ENCODE measurements around the gene POLR2C.

POLR2C gene

DNA sequence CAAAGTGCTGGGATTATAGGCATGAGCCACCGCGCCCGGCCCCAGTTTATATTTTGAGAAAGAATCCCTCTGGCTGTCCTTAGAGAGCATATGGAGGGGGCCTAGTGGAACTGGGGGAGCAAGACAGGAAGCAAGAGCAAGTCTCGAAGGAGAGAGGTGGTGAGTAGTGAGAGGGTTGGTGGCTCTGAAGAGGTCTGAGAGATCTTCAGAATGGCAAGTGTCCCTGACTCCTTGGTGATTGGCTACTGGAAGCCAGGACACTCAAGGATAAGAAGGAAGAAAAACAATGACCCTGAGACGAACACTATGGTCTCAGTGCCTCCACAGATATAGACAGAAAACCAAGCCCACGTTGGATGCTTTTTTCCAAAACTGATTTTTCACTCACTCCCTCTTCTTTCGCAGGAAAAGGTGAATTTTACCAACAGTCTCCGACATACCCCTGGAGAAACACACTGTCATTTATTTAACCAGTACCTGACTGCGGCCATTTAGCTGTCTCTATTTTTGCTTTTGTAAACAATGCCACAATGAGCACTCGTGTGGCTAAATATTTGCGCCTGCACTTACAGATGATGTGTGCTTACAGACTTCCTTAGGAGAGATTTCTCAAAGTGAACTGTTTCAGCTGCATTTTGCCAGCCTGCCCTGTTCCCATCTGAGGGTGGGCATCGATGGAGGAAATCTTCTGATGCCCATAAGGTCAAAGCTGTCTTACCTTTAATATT, 39.7 kb downstream of the POLR2C start:
- Histone ChIP-seq H3K36me3 (ENCODE audit: control insufficient read depth, insufficient read depth, low read length) (no peaks in the 10 kb centered on the region), H3K9ac (ENCODE audit: low read length) (no peak overlapping the region), H3K27me3 (ENCODE audit: control insufficient read depth, insufficient read depth, low read length) (no peaks in the 10 kb centered on the region), H3K4me1 (ENCODE audit: control insufficient read depth, insufficient read depth, low read length) (no peaks in the 10 kb centered on the region), H3K27ac (ENCODE audit: low read depth, low read length) (no peak overlapping the region), H3K4me3 (ENCODE audit: low read length) (no peak overlapping the region)

DNA sequence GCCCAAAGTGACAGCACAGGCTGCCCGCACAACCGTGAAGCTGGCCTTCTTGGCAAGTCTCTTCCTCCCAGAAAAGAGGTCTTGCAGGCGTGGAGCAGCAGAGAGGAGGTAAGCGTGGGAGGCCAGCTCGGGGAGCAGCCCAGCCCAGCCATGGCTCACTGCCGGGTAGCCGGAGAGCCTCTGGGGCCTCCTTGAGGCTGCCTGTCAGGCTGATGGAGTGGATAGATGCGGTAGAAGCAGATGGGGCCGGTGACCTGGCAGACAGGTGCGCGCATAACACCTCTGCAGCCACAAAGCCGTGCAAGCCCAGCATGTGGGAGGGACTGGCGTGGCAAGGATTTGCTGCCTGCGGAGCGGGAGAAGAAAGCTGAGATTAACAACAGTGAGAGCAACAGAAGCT, 40.9 kb downstream of the POLR2C start:
- H3K36me3 ChIP-seq (ENCODE audit: control insufficient read depth, insufficient read depth, low read length): no peaks in the 10 kb centered on the region
- H3K4me1 ChIP-seq (ENCODE audit: control insufficient read depth, insufficient read depth, low read length): no peaks in the 10 kb centered on the region
- no peak overlapping the region for H3K27ac ChIP-seq (ENCODE audit: low read depth, low read length)
- H3K27me3 ChIP-seq (ENCODE audit: control insufficient read depth, insufficient read depth, low read length): no peaks in the 10 kb centered on the region
- no peak overlapping the region for H3K4me3 ChIP-seq (ENCODE audit: low read length)
- H3K9ac ChIP-seq (ENCODE audit: low read length): no peak overlapping the region

DNA sequence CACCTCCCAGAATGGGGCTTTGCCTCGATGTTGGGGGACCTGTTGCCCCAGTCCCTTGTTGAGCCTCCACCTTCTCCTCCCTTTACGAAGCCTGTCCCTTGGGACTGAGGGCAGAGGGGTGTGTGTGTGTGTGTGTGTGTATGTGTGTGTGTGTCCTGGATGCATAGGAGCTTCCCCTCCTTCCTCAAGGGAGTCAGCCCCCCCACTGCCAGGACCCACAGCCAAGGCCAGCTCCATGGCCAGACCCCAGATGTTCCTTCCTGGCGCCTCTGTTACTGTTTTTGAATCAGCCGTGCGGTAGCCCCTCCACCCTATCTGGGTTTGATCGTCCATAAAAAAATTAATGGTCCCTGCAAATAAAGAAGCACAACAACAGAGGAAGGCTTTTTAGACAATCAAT, 41.5 kb downstream of the POLR2C start:
- Histone ChIP-seq H3K9ac (ENCODE audit: low read length) (no peak overlapping the region), H3K4me3 (ENCODE audit: low read length) (no peak overlapping the region), H3K36me3 (ENCODE audit: control insufficient read depth, insufficient read depth, low read length) (no peaks in the 10 kb centered on the region), H3K27me3 (ENCODE audit: control insufficient read depth, insufficient read depth, low read length) (no peaks in the 10 kb centered on the region), H3K4me1 (ENCODE audit: control insufficient read depth, insufficient read depth, low read length) (no peaks in the 10 kb centered on the region), H3K27ac (ENCODE audit: low read depth, low read length) (no peak overlapping the region)

DNA sequence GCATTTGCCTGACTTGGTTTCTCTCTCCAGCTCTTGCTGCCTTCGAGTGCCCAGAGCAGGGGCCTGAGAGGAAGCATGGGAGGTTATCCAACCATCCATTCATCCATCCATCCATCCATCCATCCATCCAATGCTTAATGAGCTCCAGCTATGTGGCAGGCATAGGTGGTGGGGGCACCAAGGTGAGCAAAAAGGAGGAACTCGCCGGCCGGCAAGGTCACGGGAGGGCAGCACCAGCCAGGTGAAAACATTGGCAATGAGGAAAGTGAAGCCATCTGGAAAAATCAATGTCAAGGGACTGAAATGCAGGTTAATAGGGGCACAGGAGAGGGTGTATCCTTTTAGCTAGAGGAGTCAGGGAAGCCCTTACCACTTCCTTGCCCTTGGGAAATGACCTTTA, 42.0 kb downstream of the POLR2C start:
- Histone ChIP-seq H3K4me1 (ENCODE audit: control insufficient read depth, insufficient read depth, low read length) (no peaks in the 10 kb centered on the region), H3K9ac (ENCODE audit: low read length) (no peak overlapping the region)

DNA sequence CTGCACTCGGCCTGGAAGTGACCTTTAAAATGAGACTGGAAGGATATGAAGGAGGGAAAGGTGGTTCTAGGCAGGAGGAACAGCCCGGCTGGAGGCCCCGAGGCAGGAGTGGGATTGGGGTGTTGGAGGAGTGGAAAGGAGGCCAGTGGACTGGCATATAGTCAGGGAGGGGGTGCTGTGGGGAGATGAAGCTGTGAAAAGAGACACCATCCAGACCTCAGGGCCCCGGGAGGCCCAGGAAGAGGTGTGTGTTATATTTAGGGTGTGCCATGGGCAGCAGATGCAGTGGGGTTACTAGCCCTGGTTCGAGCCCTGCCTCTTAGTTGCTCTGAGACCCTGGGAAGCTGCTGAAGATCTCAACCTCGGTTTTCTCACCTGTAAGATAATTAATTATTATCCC, 42.7 kb downstream of the POLR2C start:
- no peak overlapping the region for H3K9ac ChIP-seq (ENCODE audit: low read length)
- no peak overlapping the region for H3K27ac ChIP-seq (ENCODE audit: low read depth, low read length)
- H3K4me1 ChIP-seq (ENCODE audit: control insufficient read depth, insufficient read depth, low read length): no peaks in the 10 kb centered on the region
- no peak overlapping the region for H3K4me3 ChIP-seq (ENCODE audit: low read length)
- H3K36me3 ChIP-seq (ENCODE audit: control insufficient read depth, insufficient read depth, low read length): no peaks in the 10 kb centered on the region
- no peaks in the 10 kb centered on the region for H3K27me3 ChIP-seq (ENCODE audit: control insufficient read depth, insufficient read depth, low read length)

More for the DNA sequence above, 42.0 kb downstream of the POLR2C start:
- Histone ChIP-seq H3K4me3 (ENCODE audit: low read length) (no peak overlapping the region), H3K36me3 (ENCODE audit: control insufficient read depth, insufficient read depth, low read length) (no peaks in the 10 kb centered on the region), H3K27me3 (ENCODE audit: control insufficient read depth, insufficient read depth, low read length) (no peaks in the 10 kb centered on the region), H3K27ac (ENCODE audit: low read depth, low read length) (no peak overlapping the region)

DNA sequence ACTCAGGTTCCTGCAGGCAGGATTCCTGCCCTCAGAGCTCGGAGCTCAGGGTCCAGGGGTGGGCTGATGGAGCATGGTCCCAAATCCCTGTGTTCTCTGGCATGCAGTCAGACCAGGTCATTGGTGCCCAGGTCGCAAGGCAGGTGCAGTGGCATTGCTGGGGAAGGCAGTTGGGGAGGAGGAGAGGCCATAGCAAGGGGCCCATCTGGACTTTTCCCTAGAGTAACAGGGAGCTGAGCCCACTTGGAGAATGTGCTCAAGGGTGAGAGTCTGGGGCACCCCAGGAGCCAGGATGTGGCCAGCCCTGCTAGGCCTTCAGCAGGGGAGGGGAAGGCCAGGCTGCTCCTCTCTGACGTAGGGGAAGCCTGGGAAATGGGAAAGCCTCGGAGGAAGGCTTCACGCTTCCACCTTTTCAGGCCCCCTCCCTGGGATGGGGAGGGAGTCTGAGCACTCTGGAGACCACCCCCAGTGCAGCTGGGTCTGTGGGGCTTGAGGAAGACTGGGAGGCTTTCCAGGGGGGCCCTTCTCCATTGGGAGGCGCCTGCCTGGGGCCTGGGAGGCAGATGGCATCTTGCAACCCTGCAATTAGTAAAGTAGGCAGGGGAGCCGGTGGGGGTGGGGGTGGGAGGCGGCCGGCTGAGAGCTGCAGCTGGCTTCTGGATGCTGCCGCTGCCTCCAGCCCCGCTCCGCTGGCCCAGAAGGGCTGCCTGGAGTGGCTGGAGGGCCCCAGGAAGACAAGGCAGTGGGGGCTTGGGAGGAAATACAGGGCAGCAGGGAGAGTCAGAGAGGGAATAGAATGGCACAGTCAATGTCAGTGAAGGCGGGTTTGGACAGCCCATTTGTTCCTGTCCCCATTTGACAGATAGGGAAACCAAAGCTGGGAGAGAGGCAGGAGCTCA, 44.9 kb downstream of the POLR2C start:
- Histone ChIP-seq H3K4me3 (ENCODE audit: low read length) (no peak overlapping the region), H3K9ac (ENCODE audit: low read length) (no peak overlapping the region), H3K4me1 (ENCODE audit: control insufficient read depth, insufficient read depth, low read length) (no peaks in the 10 kb centered on the region), H3K27me3 (ENCODE audit: control insufficient read depth, insufficient read depth, low read length) (no peaks in the 10 kb centered on the region), H3K27ac (ENCODE audit: low read depth, low read length) (no peak overlapping the region), H3K36me3 (ENCODE audit: control insufficient read depth, insufficient read depth, low read length) (no peaks in the 10 kb centered on the region)

DNA sequence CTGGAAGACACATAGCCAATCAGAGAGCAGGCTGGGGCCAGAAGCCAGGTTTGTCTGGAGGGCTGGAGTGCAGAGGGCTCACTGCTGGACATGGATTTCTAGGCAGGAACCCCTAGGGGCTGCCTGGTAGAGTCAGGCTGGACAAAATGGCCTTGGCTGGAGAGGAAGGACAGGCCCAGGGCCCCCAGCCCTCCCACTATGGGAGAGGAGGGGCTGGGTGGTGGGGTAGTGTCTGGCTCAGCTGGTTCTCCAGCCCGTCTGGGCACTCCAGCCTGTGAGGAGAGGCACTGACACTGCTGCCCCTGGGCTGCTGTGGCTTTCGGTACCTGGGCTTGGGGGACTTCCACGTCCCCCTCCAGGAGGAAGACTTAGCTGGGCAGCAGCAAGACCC, 45.6 kb downstream of the POLR2C start:
- Histone ChIP-seq H3K4me3 (ENCODE audit: low read length) (no peak overlapping the region), H3K36me3 (ENCODE audit: control insufficient read depth, insufficient read depth, low read length) (no peaks in the 10 kb centered on the region), H3K27ac (ENCODE audit: low read depth, low read length) (no peak overlapping the region), H3K27me3 (ENCODE audit: control insufficient read depth, insufficient read depth, low read length) (no peaks in the 10 kb centered on the region), H3K4me1 (ENCODE audit: control insufficient read depth, insufficient read depth, low read length) (no peaks in the 10 kb centered on the region), H3K9ac (ENCODE audit: low read length) (no peak overlapping the region)

DNA sequence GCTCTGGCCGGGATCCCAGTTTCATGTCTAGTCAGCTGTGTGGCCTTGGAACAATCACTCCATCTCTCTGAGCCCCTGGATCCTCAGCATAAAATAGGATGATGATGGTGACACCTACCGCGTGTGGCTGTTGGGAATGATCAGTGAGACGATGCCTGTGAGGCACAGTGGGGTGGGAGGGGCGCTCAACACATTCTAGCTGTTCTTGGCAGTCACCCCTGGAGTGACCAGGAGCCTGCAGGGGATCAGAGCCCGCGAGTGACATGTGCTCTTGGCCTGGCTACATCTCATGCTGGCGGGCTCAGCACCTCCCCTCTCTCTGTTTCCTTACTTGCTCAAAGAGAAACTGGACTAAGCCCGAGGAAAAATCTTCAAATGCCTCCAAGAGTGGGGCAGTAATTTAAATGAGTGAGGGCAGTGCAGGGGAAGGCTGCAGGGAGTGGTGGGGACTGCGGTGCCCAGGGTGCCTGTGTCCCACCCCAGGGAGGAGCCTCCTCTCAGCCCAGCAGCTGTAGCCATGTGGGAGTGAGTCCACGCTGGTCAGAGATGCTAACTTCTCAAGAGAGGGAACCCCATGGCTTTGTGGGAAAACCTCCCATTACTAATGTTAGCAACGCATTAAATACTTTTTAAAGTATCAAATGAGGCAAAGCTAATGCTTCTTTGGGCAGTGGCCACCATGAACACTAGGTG, 46.9 kb downstream of the POLR2C start:
- no peak overlapping the region for H3K27ac ChIP-seq (ENCODE audit: low read depth, low read length)
- H3K9ac ChIP-seq (ENCODE audit: low read length): no peak overlapping the region
- H3K27me3 ChIP-seq (ENCODE audit: control insufficient read depth, insufficient read depth, low read length): no peaks in the 10 kb centered on the region
- H3K4me3 ChIP-seq (ENCODE audit: low read length): no peak overlapping the region
- H3K4me1 ChIP-seq (ENCODE audit: control insufficient read depth, insufficient read depth, low read length): no peaks in the 10 kb centered on the region
- H3K36me3 ChIP-seq (ENCODE audit: control insufficient read depth, insufficient read depth, low read length): no peaks in the 10 kb centered on the region

DNA sequence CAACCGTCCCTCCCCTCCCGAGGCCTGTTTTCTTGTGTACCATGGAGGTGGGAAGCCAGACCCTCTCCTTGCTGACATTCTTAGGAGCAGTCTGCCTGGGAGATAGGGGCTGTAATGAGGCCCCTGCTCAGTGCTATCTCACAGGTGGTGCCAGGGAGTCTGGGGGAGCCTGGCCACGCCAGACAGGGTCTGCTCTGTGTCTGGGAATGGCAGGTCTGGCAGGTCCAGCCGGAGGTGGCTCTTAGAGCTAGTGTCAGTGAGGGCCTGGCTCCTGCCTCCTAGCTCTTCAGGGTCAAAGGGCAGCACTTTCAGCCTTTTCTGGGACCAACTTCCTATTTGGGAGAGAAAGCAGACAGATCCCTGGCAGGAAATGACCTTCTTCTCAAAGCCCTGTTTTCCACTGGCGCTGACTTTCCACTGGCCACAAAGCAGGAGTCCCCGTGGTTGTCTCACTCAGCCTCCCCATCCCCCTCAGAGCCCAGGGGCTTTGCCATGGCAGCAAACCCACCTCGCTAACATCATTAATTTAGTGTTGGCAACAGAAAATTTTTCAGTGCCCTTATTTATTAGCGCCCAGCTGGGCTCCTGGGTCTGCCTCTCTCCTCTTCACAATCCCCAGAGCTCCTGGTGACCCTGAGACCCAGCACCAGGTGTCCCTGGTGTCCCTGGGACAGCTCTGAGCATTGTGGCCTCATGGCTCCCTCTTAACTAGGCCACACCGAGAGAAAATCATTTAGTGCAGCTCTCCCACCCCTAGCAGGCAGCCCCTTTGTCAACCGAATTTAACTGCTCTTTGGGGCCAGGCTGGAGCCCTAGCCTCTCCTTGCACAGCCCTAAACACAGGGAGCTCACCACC, 47.8 kb downstream of the POLR2C start:
- no peak overlapping the region for H3K27ac ChIP-seq (ENCODE audit: low read depth, low read length)
- H3K4me3 ChIP-seq (ENCODE audit: low read length): no peak overlapping the region
- no peaks in the 10 kb centered on the region for H3K36me3 ChIP-seq (ENCODE audit: control insufficient read depth, insufficient read depth, low read length)
- no peak overlapping the region for H3K9ac ChIP-seq (ENCODE audit: low read length)
- no peaks in the 10 kb centered on the region for H3K27me3 ChIP-seq (ENCODE audit: control insufficient read depth, insufficient read depth, low read length)
- H3K4me1 ChIP-seq (ENCODE audit: control insufficient read depth, insufficient read depth, low read length): no peaks in the 10 kb centered on the region

DNA sequence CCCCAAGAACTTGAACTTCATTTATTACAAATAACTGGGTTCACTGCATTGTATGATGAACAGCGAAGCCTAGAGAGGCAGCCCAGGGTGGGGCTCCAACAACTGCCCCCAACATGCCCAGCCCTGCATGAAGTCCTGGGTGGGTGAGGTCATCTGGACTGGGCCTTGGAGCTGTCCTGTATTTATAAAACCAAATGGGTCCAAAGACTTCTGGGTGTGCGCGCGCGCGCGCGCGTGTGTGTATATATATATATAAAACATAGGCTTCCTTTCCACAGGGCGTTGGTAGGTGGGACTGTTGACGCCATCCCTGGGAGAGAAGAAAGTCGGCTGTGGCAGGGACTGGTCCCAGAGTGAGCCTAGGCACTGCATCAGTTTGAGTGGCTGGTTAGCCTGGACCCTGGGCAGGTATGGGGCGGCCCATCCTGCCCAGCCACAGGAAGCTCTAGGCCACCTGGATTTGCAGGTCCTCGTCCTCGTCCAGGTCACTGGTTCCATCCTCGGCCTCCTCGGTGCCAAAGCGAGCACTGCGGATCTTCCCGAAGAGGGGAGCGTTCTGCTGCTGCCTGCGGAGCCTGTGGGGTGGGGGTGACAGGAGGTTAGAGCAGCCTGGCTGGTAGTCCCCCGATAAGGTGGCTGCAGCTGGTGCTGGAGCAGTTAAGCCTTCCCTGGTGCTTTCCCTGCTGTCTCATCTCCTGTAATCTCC, 50.0 kb downstream of the POLR2C start:
- Histone ChIP-seq H3K27me3 (ENCODE audit: control insufficient read depth, insufficient read depth, low read length) (no peaks in the 10 kb centered on the region), H3K36me3 (ENCODE audit: control insufficient read depth, insufficient read depth, low read length) (peaks cover 8% of the 10 kb centered on the region), H3K27ac (ENCODE audit: low read depth, low read length) (no peak overlapping the region), H3K4me1 (ENCODE audit: control insufficient read depth, insufficient read depth, low read length) (no peaks in the 10 kb centered on the region), H3K4me3 (ENCODE audit: low read length) (no peak overlapping the region), H3K9ac (ENCODE audit: low read length) (no peak overlapping the region)

DNA sequence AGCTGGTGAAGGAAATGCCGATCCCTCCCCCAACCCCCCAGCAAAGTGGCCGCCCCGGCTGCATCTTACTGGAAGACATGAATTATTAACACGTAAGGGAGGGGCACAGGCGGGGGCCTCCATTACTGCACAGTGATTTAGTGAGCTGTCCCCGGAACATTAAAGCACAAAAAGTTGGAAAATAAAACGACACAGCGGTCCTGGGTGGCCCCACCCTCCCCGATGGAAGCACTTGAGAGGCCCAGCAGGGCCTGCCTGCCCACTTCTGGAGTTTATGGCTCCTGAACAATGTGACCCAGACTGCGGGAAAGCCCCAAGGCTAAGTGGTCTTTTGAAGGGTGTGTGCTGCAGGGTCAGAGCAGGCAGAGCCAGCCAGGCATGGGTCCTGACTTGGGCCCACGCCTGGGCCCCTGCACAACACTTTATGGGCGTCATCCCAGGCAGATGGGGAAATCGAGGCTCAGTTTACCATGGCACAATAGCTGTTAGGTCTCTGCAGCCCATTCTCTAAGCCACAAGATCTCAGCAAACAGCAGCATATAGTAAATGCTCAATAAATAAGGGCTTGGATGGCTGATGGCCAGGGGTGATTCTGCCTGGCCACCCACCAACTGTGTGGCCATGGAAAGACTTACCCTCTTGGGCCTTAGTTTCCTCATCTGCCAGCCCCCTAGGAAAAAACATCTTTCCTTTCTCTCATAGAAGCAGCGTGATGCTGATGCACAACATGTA, 51.1 kb downstream of the POLR2C start:
- H3K9ac ChIP-seq (ENCODE audit: low read length): no peak overlapping the region
- no peaks in the 10 kb centered on the region for H3K4me1 ChIP-seq (ENCODE audit: control insufficient read depth, insufficient read depth, low read length)
- H3K27ac ChIP-seq (ENCODE audit: low read depth, low read length): no peak overlapping the region
- H3K27me3 ChIP-seq (ENCODE audit: control insufficient read depth, insufficient read depth, low read length): no peaks in the 10 kb centered on the region
- no peak overlapping the region for H3K4me3 ChIP-seq (ENCODE audit: low read length)
- H3K36me3 ChIP-seq (ENCODE audit: control insufficient read depth, insufficient read depth, low read length): peaks cover 12% of the 10 kb centered on the region
